VCaP (cell line): ENCODE measurements around the gene SPATA3.

ENCODE experiments used
- H3K27ac ChIP-seq: fragments of 450-650 bp; 2 replicates; pipeline ENCODE4 v1.5.1; 2017
- CTCF ChIP-seq: fragments of 450-650 bp; conservative IDR thresholded peaks from 2 replicates; pipeline ENCODE4 v1.5.1; 2017; ENCODE audit warnings: mild to moderate bottlenecking, moderate library complexity

SPATA3 gene

DNA sequence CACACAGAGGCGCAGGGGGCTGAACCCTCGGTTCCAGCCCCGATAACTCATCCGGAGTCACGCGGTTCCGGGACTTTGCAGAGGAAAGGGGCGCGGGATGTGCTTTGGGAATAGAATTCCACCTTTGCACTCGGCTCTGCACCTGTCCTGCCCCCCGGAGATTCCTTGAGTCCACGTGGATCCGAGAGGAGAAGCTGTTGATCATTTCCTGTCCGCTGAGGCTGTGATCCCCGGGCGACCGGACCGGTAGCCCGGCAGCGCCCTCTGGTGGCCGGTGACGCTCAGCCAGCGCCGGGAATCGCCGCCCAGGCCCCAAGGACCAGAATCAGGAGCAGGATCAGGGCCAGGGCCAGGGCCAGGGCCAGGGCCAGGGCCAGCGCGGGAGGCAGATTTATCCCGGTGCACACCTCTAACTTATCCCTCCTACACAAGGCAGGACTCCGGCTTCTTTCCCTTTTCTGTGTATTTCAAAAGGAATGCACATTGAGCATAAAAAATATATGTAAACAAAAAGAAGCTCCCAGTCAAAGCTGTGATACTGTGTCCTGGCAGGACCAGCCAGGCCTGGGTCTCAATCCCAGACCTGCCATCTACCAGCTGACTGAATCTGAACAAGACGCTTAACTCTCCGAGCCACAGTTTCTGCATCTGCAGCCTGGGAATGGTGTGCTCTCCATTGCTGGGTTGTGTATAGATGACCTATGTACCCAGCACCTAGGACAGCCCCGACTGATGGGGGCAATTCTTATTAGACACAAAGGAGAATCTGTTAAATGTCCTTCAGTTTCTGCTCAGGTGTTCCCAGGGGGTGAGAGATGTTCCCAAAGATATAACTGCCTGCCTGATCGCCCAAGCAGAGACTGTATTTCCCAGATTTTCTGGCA is 8.5 kb upstream of the SPATA3 start:
- peak overlapping the region; percentile 44; the same call in 1 of the 2 replicates for H3K27ac ChIP-seq
- TF ChIP-seq CTCF: peak; percentile 94

DNA sequence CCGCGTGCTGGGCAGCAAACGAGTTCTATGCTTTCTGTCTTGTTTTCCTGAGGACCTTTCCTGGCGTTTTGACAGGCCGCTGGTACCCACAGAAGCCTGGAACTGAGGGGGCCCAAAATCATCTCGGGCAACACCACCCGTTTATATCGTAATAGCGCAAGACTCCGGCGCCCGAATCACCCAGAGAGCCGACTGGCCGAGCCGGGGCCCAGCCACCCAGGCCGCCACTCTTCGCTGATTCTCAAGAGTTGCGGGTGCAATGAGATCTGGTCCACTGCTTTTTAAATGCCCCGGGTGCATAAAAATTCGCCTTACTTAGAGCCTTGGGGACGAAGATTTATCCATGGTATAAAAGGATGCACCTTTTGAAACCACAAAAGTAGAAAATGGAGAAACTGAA is 6.2 kb upstream of the SPATA3 start:
- no peak for TF ChIP-seq CTCF
- H3K27ac ChIP-seq: no peak overlapping the region

DNA sequence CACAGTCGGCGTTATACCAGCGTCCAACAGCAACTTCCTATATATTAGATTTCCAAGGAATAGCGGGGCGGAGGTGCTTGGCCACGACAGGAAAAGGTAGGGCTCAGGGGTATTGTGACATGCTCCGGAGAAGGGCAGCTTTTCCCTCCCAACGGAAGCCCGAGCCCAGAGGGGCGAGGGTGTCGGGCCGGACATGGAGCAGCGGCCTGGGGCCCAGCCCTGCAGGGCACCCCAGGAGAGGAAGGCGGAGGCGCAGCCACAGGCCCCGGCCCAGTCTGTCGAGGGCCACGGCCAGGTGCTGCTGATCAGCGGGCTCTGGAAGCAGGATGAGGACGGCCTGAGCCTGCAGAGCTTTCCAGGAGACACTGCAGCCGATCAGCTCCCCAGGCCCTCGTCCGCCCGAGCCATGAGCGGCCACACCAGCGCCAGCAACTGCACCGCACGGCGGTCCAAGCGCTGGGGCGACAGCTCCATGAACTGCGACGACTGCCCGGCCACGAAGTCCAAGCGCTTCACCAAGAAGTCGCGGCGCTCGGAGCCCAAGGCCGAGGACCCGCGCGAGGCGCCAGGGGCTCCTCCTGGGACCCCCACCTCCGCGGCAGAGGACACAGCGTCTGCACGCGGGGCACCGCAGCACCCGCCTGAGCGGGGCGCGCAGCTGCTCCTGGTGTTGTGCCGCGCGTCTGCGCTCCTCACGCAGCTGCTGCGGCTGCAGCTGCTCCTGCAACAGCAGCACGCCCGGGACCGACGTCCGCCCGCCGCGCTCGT is 5.6 kb upstream of the SPATA3 start:
- H3K27ac ChIP-seq: no peak overlapping the region
- TF ChIP-seq CTCF: no peak

DNA sequence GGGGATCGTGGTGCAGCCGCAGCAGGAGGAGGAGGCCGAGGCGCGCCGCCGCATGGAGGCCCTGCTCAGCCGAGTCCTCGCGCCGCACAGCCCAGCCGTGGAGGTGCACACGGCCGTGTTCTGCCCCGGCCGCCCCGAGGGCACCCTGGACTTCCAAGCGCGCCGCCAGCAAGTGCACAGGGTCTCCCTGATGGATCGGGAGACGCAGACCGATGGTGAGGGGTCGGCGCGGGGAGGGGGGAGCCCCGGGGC is 5.1 kb upstream of the SPATA3 start:
- no peak for TF ChIP-seq CTCF
- H3K27ac ChIP-seq: no peak overlapping the region

- H3K27ac ChIP-seq: no peak overlapping the region
- no peak for TF ChIP-seq CTCF
Measured at GRCh38 chr2:230991598-230991997, 4.3 kb upstream of the SPATA3 start.

GRCh38 chr2:230996661-230997060 is 740 bp downstream of the SPATA3 start:
- no peak overlapping the region for H3K27ac ChIP-seq
- TF ChIP-seq CTCF: no peak

GRCh38 chr2:230998882-230999281 is 3.0 kb downstream of the SPATA3 start:
- H3K27ac ChIP-seq: no peak overlapping the region
- TF ChIP-seq CTCF: no peak
